Cardiac fibroblast (primary cell): Measurements from ENCODE around the gene RIMS4.
A peak's percentile ranks its signal among the peaks of the same experiment; 100 is the strongest.

ENCODE experiments used
- DNase-seq, 2 donors: peaks; one replicate each; pipeline versions ENCODE4 v3.0.0 to v3.0.0-alpha.2; 2010; ENCODE audit warnings: low read depth in 2 of 2
- H3K4me3 ChIP-seq, 2 donors: replicated peaks in 1 of 2; 1 replicate in 1 of 2; 2 replicates in 1 of 2; pipeline ENCODE4 v1.5.1; 2011; ENCODE audit warnings: low read depth in 2 of 2, low read length in 2 of 2, mild to moderate bottlenecking in 2 of 2, moderate library complexity in 1 of 2
- TF ChIP-seq, protein P1 (sequence below): IDR thresholded peaks from one replicate; pipeline ENCODE4 v1.5.1; 2011; ENCODE audit warnings: low read depth, mild to moderate bottlenecking, low read length, inconsistent platforms

The RIMS4 gene

DNA sequence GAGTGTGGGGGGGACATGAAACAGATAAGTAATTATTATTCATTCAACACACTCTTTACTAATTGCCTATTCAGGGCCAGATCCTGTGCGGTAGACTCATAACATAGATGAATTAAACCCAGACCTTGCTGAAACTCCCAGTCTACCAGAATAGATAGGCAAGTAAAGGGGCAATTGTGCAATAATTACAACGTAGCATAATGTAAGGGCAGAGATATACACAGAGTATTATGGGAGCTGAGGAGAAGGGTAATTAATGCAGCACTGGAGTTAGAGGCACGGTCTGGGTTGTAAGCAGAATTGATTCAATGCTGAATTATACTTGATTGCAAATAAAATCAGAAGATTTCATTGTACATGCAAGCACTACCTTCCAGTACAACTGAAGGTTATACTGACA lies 29.2 kb downstream of the RIMS4 start:
- no peak overlapping the region for H3K4me3 ChIP-seq
- no peak for DNase-seq
- TF ChIP-seq, protein P1, sequence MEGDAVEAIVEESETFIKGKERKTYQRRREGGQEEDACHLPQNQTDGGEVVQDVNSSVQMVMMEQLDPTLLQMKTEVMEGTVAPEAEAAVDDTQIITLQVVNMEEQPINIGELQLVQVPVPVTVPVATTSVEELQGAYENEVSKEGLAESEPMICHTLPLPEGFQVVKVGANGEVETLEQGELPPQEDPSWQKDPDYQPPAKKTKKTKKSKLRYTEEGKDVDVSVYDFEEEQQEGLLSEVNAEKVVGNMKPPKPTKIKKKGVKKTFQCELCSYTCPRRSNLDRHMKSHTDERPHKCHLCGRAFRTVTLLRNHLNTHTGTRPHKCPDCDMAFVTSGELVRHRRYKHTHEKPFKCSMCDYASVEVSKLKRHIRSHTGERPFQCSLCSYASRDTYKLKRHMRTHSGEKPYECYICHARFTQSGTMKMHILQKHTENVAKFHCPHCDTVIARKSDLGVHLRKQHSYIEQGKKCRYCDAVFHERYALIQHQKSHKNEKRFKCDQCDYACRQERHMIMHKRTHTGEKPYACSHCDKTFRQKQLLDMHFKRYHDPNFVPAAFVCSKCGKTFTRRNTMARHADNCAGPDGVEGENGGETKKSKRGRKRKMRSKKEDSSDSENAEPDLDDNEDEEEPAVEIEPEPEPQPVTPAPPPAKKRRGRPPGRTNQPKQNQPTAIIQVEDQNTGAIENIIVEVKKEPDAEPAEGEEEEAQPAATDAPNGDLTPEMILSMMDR = no peak

DNA sequence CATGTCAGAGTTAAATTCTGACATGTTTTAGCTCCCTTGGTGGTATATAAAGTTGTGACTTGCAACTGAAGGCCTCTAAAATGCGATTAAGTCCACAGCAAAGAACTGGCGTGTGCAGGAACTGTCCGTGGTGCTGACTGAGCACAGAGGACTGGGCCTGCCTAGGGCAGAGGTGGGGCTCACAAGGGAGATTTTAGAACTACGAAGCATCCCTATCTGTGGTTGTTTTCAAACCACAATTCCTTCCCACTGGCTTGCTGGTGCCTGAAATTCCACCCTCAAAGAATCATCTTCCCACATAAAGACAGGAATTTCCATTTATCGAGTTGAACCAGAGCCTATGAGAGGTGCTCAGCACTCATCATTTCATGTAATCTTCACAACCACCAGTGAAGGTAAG lies 30.1 kb downstream of the RIMS4 start:
- DNase-seq = peak; percentile 65 to 70
- TF ChIP-seq, protein P1 = no peak
- H3K4me3 ChIP-seq = no peak overlapping the region

DNA sequence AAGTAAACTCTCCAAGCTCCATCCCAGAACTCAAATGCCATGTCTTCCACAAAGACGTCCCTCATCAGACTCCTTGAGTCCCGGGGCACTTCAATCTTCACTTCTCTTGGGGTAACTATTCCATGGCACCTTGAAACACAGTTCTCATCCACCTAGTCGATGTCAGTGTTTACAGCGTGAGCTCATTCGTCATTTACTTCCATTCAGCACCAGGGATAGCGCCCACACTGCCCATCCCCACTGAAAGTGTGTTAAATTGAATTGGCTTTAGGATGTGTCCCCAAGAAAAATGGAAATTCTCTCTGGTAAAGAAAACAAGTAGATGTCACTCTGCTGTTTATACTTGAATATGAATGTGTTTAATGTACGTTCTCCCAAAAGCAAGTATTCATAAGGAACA lies 33.4 kb downstream of the RIMS4 start:
- TF ChIP-seq, protein P1 = no peak
- H3K4me3 ChIP-seq = no peak overlapping the region
- peak; percentile 33 to 37 for DNase-seq

DNA sequence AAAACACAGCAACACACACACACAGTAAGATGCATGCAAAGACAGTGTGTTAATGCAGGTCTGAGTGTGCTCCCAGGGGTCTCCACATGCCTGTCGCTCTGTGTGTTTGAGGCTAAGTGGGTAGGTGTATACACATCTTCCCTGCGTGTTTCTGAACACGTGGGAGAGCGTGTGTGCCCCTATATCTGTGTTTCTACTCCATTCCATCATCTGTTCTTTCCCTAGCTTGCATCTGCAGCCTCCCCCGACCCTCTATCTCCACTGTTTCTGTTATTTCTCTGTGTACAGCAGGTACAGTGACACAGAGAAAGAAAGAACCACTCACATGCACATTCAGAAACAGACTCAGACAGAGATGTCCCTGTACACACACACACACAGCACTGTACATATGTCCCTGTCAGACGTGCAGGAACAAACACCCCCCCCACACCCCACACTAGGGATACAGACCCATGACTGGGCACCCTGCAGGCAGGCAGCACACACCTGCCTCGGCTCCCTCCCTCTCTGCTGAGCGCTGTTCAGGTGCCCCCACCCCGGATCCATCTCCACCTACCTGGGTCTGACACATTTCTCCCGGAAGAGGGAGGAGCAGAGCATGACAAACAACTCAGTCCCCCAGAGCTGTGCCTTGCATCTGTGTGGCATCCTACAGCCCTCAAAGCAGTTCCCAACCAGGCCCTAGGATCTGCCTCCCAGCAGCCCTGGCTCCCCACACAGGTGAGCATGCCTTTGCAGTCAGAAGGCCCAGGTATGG lies 37.1 kb downstream of the RIMS4 start:
- no peak overlapping the region for H3K4me3 ChIP-seq
- no peak for DNase-seq
- TF ChIP-seq, protein P1 = no peak

- no peak overlapping the region for H3K4me3 ChIP-seq
- no peak for DNase-seq
- TF ChIP-seq, protein P1 = no peak
Measured at GRCh38 chr20:44772636-44773035, 37.7 kb downstream of the RIMS4 start.

- H3K4me3 ChIP-seq = no peak overlapping the region
- TF ChIP-seq, protein P1 = no peak
- no peak for DNase-seq
Measured at GRCh38 chr20:44771172-44771535, 39.2 kb downstream of the RIMS4 start.
